ENCODE results near the gene DIS3L2.

Gene DIS3L2

DNA sequence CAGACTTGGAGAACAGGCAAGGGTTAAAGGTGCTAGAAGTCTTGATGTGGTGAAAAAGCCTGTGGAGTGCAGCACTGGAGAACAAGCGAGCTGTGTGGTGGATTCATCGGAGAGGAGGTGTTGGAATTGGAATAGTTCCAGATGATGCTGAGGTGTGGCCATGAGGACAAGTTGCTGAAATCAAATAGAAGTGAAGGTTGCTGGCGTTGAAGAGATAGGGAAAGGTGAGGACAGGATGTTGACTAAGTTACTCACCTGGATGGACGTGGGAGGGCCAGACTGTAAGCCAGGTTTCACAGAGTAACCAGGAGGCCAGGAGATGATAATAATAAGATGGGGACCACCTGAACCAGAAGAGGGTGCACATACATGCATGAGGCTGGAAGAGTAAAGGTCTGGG, 173.4 kb downstream of the DIS3L2 start:
- Mint-ChIP-seq H3K27ac (ENCODE audit: low read depth) (no peak overlapping the region), H3K27me3 (no peaks in the 10 kb centered on the region), H3K4me1 (peaks cover 13% of the 10 kb centered on the region), H3K4me3 (no peak overlapping the region), H3K36me3 (ENCODE audit: insufficient read depth) (peaks cover 13% of the 10 kb centered on the region), H3K9me3 (no peaks in the 10 kb centered on the region)
- no peak for DNase-seq (ENCODE audit: low spot score in 2 of 2)
- ATAC-seq (replicated peaks; ENCODE audit: extremely low read depth, poor library complexity, severe bottlenecking), result no peak

DNA sequence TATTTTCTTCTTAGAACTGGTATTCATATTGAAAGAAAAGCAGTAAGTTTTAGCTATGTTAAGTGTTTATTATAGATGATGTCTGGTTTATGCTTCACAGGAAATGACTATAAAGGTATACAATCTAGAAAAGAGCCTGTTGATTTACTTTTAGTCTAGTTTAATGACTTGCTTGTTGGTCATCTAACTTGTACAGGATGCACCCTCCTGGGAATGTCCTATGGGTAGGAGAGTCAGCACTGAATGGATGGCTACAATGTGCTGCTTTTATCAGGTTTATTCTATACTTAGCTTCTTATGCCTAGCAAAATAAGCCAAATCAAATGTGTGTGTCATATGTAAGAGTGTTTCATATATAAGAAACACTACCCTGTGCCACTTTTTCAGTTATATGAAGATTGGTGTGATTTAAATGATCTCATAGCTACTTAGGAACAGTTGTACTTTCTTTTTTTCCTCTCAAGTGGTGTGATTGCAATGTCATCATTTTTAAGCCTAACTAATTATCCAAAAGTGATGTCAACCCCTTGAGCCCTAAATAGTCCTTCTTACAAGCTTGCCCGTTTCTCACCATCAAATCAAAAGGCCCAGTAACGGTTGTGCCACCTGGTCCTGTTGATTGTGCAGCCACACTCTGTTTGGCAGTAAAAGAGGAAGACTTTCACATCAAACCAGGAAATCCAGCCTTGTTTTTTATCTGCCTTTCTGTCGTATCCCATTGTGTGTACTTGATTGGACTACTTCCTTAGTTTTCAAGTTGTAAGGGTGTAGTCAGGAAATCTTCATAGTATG, 176.0 kb downstream of the DIS3L2 start:
- DNase-seq (ENCODE audit: low spot score in 2 of 2), result no peak
- Mint-ChIP-seq H3K4me1 (peaks cover 13% of the 10 kb centered on the region), H3K27me3 (no peaks in the 10 kb centered on the region), H3K36me3 (ENCODE audit: insufficient read depth) (peaks cover 3% of the 10 kb centered on the region), H3K27ac (ENCODE audit: low read depth) (no peak overlapping the region), H3K9me3 (no peaks in the 10 kb centered on the region), H3K4me3 (no peak overlapping the region)
- no peak for ATAC-seq (replicated peaks; ENCODE audit: extremely low read depth, poor library complexity, severe bottlenecking)

DNA sequence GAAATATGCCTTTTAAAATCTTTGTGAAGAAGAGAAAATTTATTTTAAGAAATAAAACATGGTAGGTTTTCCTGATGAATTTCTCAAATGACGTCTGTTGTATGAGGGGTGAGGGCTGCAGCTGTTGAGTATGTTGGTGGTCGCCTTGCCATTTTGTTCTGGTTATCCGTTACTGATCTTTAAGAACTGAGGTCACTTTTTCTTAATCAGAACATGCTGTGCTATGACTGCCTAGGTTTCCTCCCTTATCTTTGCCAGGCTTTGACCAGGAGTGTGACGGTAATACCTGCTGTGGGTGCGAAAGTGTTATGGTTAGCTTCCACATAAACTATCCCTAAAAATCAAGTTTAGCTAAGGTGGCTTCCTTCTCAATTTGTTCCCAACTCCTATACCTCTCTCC, 176.9 kb downstream of the DIS3L2 start:
- DNase-seq (ENCODE audit: low spot score in 2 of 2), result no peak
- H3K9me3 Mint-ChIP-seq, result no peaks in the 10 kb centered on the region
- peaks cover 4% of the 10 kb centered on the region for H3K36me3 Mint-ChIP-seq (ENCODE audit: insufficient read depth)
- peak overlapping the region; percentile 16 for H3K27ac Mint-ChIP-seq (ENCODE audit: low read depth)
- H3K27me3 Mint-ChIP-seq, result no peaks in the 10 kb centered on the region
- H3K4me1 Mint-ChIP-seq, result peaks cover 13% of the 10 kb centered on the region
- ATAC-seq (replicated peaks; ENCODE audit: extremely low read depth, poor library complexity, severe bottlenecking), result no peak
- no peak overlapping the region for H3K4me3 Mint-ChIP-seq

DNA sequence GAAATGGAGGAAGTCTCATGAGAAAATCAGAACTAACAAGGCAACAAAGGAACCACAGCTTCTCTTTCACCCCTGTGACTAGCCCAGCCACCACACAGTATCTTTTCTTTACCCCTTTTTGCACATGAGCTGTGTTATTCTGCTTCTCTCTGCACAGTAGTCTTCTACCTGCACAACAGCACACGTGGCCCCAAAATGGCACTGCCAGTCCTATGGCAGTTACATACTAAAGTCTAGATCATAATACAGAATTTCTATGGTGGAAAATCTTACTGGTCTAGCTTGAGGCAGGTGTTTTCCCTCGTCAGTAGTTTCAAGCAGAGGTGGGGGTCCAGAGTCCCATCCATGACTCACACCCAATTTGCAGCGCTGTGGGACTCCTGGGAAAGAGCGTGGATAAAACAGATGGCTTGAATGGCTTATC, 177.7 kb downstream of the DIS3L2 start:
- Mint-ChIP-seq H3K36me3 (ENCODE audit: insufficient read depth) (peaks cover 4% of the 10 kb centered on the region), H3K27me3 (no peaks in the 10 kb centered on the region), H3K4me1 (peaks cover 13% of the 10 kb centered on the region), H3K4me3 (no peak overlapping the region), H3K9me3 (no peaks in the 10 kb centered on the region), H3K27ac (ENCODE audit: low read depth) (peak overlapping the region; percentile 16)
- ATAC-seq (replicated peaks; ENCODE audit: extremely low read depth, poor library complexity, severe bottlenecking) (no peak), DNase-seq (ENCODE audit: low spot score in 2 of 2) (no peak)

GRCh38 chr2:232139786-232140562, 178.5 kb downstream of the DIS3L2 start:
- Mint-ChIP-seq H3K27me3 (no peaks in the 10 kb centered on the region), H3K36me3 (ENCODE audit: insufficient read depth) (peaks cover 6% of the 10 kb centered on the region), H3K4me3 (no peak overlapping the region), H3K27ac (ENCODE audit: low read depth) (no peak overlapping the region), H3K4me1 (peaks cover 13% of the 10 kb centered on the region), H3K9me3 (no peaks in the 10 kb centered on the region)
- DNase-seq (ENCODE audit: low spot score in 2 of 2) (no peak), ATAC-seq (replicated peaks; ENCODE audit: extremely low read depth, poor library complexity, severe bottlenecking) (no peak)

DNA sequence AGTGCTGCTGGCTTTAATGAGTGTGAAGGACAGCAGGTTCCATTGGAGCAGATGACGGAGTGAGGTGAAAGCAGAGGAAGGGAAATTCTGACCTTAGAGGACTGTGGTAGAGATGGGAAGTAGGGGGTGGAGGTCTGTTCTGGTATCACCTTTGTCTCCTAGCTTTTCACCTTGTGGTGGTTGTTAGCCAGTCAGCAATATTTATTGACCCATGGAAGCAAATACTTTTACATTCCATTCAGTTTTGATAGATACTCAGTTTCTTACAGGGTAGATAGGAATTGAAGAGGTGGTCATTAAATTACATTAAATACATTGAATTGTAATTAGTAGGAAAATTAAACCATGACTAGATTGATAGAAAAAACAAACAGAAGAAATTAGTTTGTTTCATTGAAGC, 180.1 kb downstream of the DIS3L2 start:
- DNase-seq (ENCODE audit: low spot score in 2 of 2), result no peak
- no peak for ATAC-seq (replicated peaks; ENCODE audit: extremely low read depth, poor library complexity, severe bottlenecking)
- Mint-ChIP-seq H3K27me3 (no peaks in the 10 kb centered on the region), H3K36me3 (ENCODE audit: insufficient read depth) (peaks cover 6% of the 10 kb centered on the region), H3K9me3 (no peaks in the 10 kb centered on the region), H3K27ac (ENCODE audit: low read depth) (no peak overlapping the region), H3K4me3 (no peak overlapping the region), H3K4me1 (peaks cover 13% of the 10 kb centered on the region)

DNA sequence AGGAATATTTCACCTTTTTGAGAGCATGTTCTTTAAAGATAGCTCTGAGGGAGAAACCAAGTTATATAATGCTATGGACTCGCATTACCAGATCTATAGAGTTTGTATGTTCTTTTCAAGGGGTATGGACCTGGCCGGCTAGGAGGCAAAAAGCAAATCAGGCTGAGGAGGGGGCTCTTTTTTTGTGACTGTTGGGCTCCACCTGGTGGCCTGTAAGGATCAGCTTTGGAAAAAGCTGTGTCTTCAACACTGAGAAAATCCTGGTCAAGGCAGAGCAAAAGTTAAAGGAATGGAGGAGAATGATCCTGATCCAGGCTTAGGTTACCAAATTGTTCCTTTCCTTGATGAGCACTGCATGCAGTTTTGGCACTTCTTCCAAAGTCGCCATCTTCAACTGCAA, 180.5 kb downstream of the DIS3L2 start:
- no peak overlapping the region for H3K27ac Mint-ChIP-seq (ENCODE audit: low read depth)
- ATAC-seq (replicated peaks; ENCODE audit: extremely low read depth, poor library complexity, severe bottlenecking), result no peak
- H3K4me3 Mint-ChIP-seq, result no peak overlapping the region
- peaks cover 13% of the 10 kb centered on the region for H3K4me1 Mint-ChIP-seq
- H3K27me3 Mint-ChIP-seq, result no peaks in the 10 kb centered on the region
- H3K9me3 Mint-ChIP-seq, result no peaks in the 10 kb centered on the region
- H3K36me3 Mint-ChIP-seq (ENCODE audit: insufficient read depth), result peaks cover 6% of the 10 kb centered on the region
- DNase-seq (ENCODE audit: low spot score in 2 of 2), result no peak

DNA sequence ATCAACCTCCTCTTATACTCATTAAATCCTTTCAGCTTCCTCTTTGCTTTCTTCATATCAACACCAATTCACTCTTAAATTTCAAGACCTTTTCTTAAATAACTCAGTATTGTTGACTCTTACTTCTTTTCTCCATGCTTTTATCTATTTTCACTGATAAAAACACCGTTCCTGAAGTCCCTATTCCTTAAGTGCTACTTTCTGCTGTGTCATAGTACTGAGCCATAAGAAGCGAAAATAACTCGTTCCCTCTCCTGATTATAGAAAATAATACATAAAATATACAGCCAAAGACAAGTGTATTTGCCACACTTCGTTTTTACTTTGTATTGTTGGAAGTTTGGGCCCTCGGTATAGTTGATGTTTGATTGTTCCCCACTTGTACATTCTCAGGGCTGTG, 181.0 kb downstream of the DIS3L2 start:
- no peaks in the 10 kb centered on the region for H3K27me3 Mint-ChIP-seq
- no peak overlapping the region for H3K4me3 Mint-ChIP-seq
- H3K9me3 Mint-ChIP-seq, result no peaks in the 10 kb centered on the region
- DNase-seq (ENCODE audit: low spot score in 2 of 2) (no peak), ATAC-seq (replicated peaks; ENCODE audit: extremely low read depth, poor library complexity, severe bottlenecking) (no peak)
- H3K27ac Mint-ChIP-seq (ENCODE audit: low read depth), result no peak overlapping the region
- peaks cover 13% of the 10 kb centered on the region for H3K4me1 Mint-ChIP-seq
- peaks cover 6% of the 10 kb centered on the region for H3K36me3 Mint-ChIP-seq (ENCODE audit: insufficient read depth)

DNA sequence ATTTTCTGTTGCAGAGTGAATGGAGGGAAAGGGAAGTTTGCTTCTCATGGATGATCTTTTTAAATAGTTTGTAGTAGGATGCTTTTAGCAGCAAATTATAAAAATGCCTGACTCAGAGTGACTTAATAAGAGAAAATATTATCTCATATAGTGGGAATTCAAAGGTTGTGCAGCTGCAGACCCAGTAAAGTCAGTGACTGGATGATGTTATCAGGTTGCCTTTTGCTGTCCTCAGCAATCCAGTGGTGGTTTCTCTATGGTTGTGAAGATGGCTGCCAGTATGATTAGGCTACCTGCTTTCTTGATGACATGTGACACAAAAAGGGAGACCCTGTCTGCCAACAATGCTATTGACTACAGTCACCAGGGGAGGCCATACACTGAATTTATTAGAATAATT, 184.8 kb downstream of the DIS3L2 start:
- Mint-ChIP-seq H3K27ac (ENCODE audit: low read depth) (peak overlapping the region; percentile 44), H3K4me3 (no peak overlapping the region), H3K36me3 (ENCODE audit: insufficient read depth) (peaks cover 4% of the 10 kb centered on the region), H3K9me3 (no peaks in the 10 kb centered on the region), H3K27me3 (no peaks in the 10 kb centered on the region), H3K4me1 (no peaks in the 10 kb centered on the region)
- ATAC-seq (replicated peaks; ENCODE audit: extremely low read depth, poor library complexity, severe bottlenecking), result no peak
- no peak for DNase-seq (ENCODE audit: low spot score in 2 of 2)

DNA sequence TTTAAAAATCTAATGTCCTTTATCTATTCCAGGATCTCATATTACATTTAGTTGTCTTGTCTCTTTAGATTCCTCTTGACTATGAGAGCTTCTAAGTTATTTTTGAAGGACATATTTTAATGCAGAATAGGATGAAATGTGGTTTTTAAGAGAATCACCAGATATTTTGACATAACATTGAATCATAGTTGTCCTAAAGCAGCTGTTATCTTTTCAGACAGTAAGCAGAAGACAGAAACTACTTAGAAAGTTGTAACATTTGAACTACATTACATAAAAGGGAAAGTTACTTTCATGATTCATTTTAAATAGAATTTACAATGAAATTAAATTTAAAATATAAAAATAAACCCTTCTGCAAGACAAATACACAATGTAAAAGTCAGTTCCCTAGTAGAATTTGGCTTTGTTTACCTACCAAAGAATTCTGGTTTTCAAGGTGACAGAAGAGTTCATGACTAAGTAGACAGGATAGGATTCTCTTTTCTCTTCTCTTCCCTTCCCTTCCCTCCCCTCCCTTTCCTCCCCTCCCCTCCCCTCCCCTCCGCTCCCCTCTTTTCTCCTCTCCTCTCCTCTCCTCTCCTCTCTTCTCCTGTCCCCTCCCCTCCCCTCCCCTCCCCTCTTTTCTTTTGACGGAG, 186.0 kb downstream of the DIS3L2 start:
- H3K27me3 Mint-ChIP-seq, result no peaks in the 10 kb centered on the region
- no peaks in the 10 kb centered on the region for H3K9me3 Mint-ChIP-seq
- H3K27ac Mint-ChIP-seq (ENCODE audit: low read depth), result peak overlapping the region; percentile 55
- ATAC-seq (replicated peaks; ENCODE audit: extremely low read depth, poor library complexity, severe bottlenecking), result no peak
- no peak for DNase-seq (ENCODE audit: low spot score in 2 of 2)
- no peak overlapping the region for H3K4me3 Mint-ChIP-seq
- no peaks in the 10 kb centered on the region for H3K4me1 Mint-ChIP-seq
- peaks cover 4% of the 10 kb centered on the region for H3K36me3 Mint-ChIP-seq (ENCODE audit: insufficient read depth)

- no peak overlapping the region for H3K4me3 Mint-ChIP-seq
- no peak overlapping the region for H3K27ac Mint-ChIP-seq (ENCODE audit: low read depth)
- no peaks in the 10 kb centered on the region for H3K27me3 Mint-ChIP-seq
- H3K4me1 Mint-ChIP-seq, result no peaks in the 10 kb centered on the region
- no peaks in the 10 kb centered on the region for H3K9me3 Mint-ChIP-seq
- ATAC-seq (replicated peaks; ENCODE audit: extremely low read depth, poor library complexity, severe bottlenecking), result no peak
- H3K36me3 Mint-ChIP-seq (ENCODE audit: insufficient read depth), result peaks cover 9% of the 10 kb centered on the region
- DNase-seq (ENCODE audit: low spot score in 2 of 2), result no peak
These were observed 200.7 kb downstream of the DIS3L2 start for GRCh38 chr2:232162187-232162586.

DNA sequence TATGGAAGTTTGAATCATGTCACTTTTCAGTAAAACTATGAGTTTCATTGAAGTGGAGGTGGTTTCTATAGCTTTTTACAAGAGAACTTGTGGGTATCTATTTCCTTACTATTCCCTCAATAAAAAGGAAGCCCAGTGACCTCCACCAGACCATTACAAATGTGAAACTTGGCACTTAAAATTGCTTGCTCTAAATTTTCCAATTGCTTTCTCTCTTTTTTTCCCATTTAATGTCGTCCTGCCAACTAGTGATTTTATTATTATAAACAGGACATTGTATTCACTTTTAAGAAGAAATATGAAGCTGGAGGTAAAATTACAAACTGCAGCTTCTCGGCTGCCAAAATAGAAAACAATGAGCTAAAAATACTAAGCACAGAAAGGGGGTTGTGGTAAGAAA, 208.9 kb downstream of the DIS3L2 start:
- no peaks in the 10 kb centered on the region for H3K27me3 Mint-ChIP-seq
- peaks cover 4% of the 10 kb centered on the region for H3K4me1 Mint-ChIP-seq
- DNase-seq (ENCODE audit: low spot score in 2 of 2) (no peak), ATAC-seq (replicated peaks; ENCODE audit: extremely low read depth, poor library complexity, severe bottlenecking) (no peak)
- no peak overlapping the region for H3K27ac Mint-ChIP-seq (ENCODE audit: low read depth)
- H3K9me3 Mint-ChIP-seq, result no peaks in the 10 kb centered on the region
- H3K36me3 Mint-ChIP-seq (ENCODE audit: insufficient read depth), result peaks cover 5% of the 10 kb centered on the region
- no peak overlapping the region for H3K4me3 Mint-ChIP-seq

- Mint-ChIP-seq H3K27me3 (no peaks in the 10 kb centered on the region), H3K9me3 (no peaks in the 10 kb centered on the region), H3K27ac (ENCODE audit: low read depth) (no peak overlapping the region), H3K4me3 (no peak overlapping the region), H3K36me3 (ENCODE audit: insufficient read depth) (peaks cover 3% of the 10 kb centered on the region), H3K4me1 (peaks cover 6% of the 10 kb centered on the region)
- DNase-seq (ENCODE audit: low spot score in 2 of 2) (no peak), ATAC-seq (replicated peaks; ENCODE audit: extremely low read depth, poor library complexity, severe bottlenecking) (no peak)
These were observed 213.1 kb downstream of the DIS3L2 start for GRCh38 chr2:232174662-232175061.
